Dedifferentiated amniotic fluid mesenchymal stem cell (primary cell): ENCODE measurements around the gene C16orf87.

Experiments
- DNase-seq: peaks from one replicate; pipeline ENCODE4 v3.0.0-alpha.2; 2016; ENCODE audit errors: extremely low spot score

C16orf87 gene

GRCh38 chr16:46757339-46758050 is 73.5 kb downstream of the C16orf87 start:
- no peak for DNase-seq

- DNase-seq: no peak
Observed at GRCh38 chr16:46756772-46757171, 74.2 kb downstream of the C16orf87 start.

GRCh38 chr16:46753015-46753414 is 78.0 kb downstream of the C16orf87 start:
- no peak for DNase-seq

- DNase-seq: no peak
Observed at GRCh38 chr16:46751381-46751780, 79.6 kb downstream of the C16orf87 start.

- no peak for DNase-seq
Observed at GRCh38 chr16:46748775-46749705, 81.9 kb downstream of the C16orf87 start.

- no peak for DNase-seq
Observed at GRCh38 chr16:46747777-46748651, 83.0 kb downstream of the C16orf87 start, which contains the start of gene MYLK3. Gene MYLK3 (minus strand): TSS chr16:46748344. CDS start chr16:46748193, 151 bp downstream.

- DNase-seq: no peak
Observed at GRCh38 chr16:46746821-46747776, 83.9 kb downstream of the C16orf87 start.
